B cell (primary cell): ENCODE data around the gene RAPGEF1. TPM values are rescaled to one million over a fixed set of nuclear protein-coding genes. Genes with fewer than 3 reads are reported as not detected.

Experiments
- ATAC-seq: fragments of 200-7000 bp; cut with Tn5 transposase; one replicate; pipeline ENCODE4 v1.10.0; 2021; ENCODE audit warnings: low read depth, mild to moderate bottlenecking, moderate number of reproducible peaks, moderate library complexity
- CTCF ChIA-PET: fragments of 350-600 bp; sonication (Branson Sonifier 250); formaldehyde crosslinking; loops from one replicate; lab custom pipeline; 2021; ENCODE audit warnings: antibody characterized with exemption, inconsistent platforms; lab: Charles Lee
- POLR2A ChIA-PET: fragments of 350-600 bp; sonication (Branson Sonifier 250); formaldehyde crosslinking; loops from one replicate; lab custom pipeline; 2021; ENCODE audit warnings: antibody characterized with exemption; lab: Charles Lee
- DNase-seq: peaks from one replicate; pipeline ENCODE4 v3.0.0; 2013
- H2AFZ ChIP-seq: 2 replicates; pipeline ENCODE4 v1.6.1; 2012; ENCODE audit warnings: mild to moderate bottlenecking, low read depth, low read length; ENCODE audit not compliant: insufficient read depth, poor library complexity, severe bottlenecking
- H3K27ac ChIP-seq, 2 donors: 1 replicate in 1 of 2; 2 replicates in 1 of 2; pipeline ENCODE4 v1.5.1; 2012 to 2013; ENCODE audit warnings: low read length in 2 of 2, mild to moderate bottlenecking in 2 of 2, moderate library complexity in 1 of 2
- H3K27me3 ChIP-seq, 4 experiments: fragments of 200-600 bp in 1 of 4; sonication (generic) in 1 of 4; replicated peaks in 1 of 4; 1 replicate in 2 of 4; 2 replicates in 2 of 4; pipeline versions ENCODE4 v1.6.1 to v1.7.0; 2013 to 2016; ENCODE audit warnings: low read length in 3 of 4, mild to moderate bottlenecking in 2 of 4, mixed read lengths in 1 of 4, moderate library complexity in 1 of 4; ENCODE audit not compliant: insufficient read depth in 4 of 4, control insufficient read depth in 3 of 4; ENCODE audit errors: control extremely low read depth in 1 of 4
- H3K36me3 ChIP-seq, 2 experiments: replicated peaks in 1 of 2; 1 replicate in 1 of 2; 2 replicates in 1 of 2; pipeline versions ENCODE4 v1.6.1 to v1.7.1; 2013; ENCODE audit warnings: low read length in 1 of 2; ENCODE audit not compliant: insufficient read depth in 2 of 2, control insufficient read depth in 1 of 2; ENCODE audit errors: control extremely low read depth in 1 of 2, extremely low read depth in 1 of 2
- H3K4me1 ChIP-seq, 2 donors: fragments of 200-600 bp in 1 of 2; sonication (generic) in 1 of 2; 1 replicate in 1 of 2; 2 replicates in 1 of 2; pipeline versions ENCODE4 v1.5.1 to v1.6.1; 2013 to 2017; ENCODE audit warnings: low read length in 2 of 2; ENCODE audit not compliant: control insufficient read depth in 2 of 2, insufficient read depth in 2 of 2
- H3K4me2 ChIP-seq: replicated peaks from 2 replicates; pipeline ENCODE3; 2012; ENCODE audit warnings: mild to moderate bottlenecking, low read depth, low read length; ENCODE audit not compliant: poor library complexity, severe bottlenecking
- H3K4me3 ChIP-seq, 5 experiments: fragments of 200-600 bp in 1 of 5; sonication (generic) in 1 of 5; 1 replicate in 3 of 5; 2 replicates in 2 of 5; pipeline versions ENCODE4 v1.5.1 to v1.7.0; 2011 to 2016; ENCODE audit warnings: low read length in 4 of 5, mild to moderate bottlenecking in 4 of 5, low read depth in 2 of 5, control low read depth in 1 of 5, moderate library complexity in 1 of 5; ENCODE audit not compliant: insufficient read depth in 1 of 5; ENCODE audit errors: control extremely low read depth in 1 of 5, extremely low read depth in 1 of 5
- H3K79me2 ChIP-seq: fragments of 200-600 bp; sonication (generic); one replicate; pipeline ENCODE4 v1.6.0; 2016; ENCODE audit warnings: low read length; ENCODE audit not compliant: control insufficient read depth, insufficient read depth
- H3K9ac ChIP-seq: fragments of 200-600 bp; sonication (generic); 2 replicates; pipeline ENCODE4 v1.6.1; 2017; ENCODE audit warnings: mild to moderate bottlenecking, low read length, moderate library complexity
- H3K9me3 ChIP-seq, 3 donors: one replicate each; pipeline versions ENCODE4 v1.6.1 to v1.7.1; 2013; ENCODE audit warnings: low read length in 2 of 3; ENCODE audit not compliant: control insufficient read depth in 2 of 3, insufficient read depth in 1 of 3; ENCODE audit errors: control extremely low read depth in 1 of 3
- H4K20me1 ChIP-seq: 2 replicates; pipeline ENCODE4 v1.6.0; 2012; ENCODE audit warnings: mild to moderate bottlenecking, low read length; ENCODE audit not compliant: insufficient read depth, control insufficient read depth, poor library complexity, severe bottlenecking
- H3K27ac Mint-ChIP-seq: one replicate; pipeline ENCODE4 v1.8.0; 2021; ENCODE audit warnings: mixed read lengths
- H3K27me3 Mint-ChIP-seq: one replicate; pipeline ENCODE4 v1.8.0; 2021; ENCODE audit warnings: mixed read lengths
- H3K4me1 Mint-ChIP-seq: one replicate; pipeline ENCODE4 v1.8.0; 2021; ENCODE audit warnings: mixed read lengths
- H3K4me3 Mint-ChIP-seq: one replicate; pipeline ENCODE4 v1.8.0; 2021; ENCODE audit warnings: mixed read lengths
- H3K9me3 Mint-ChIP-seq: one replicate; pipeline ENCODE4 v1.8.0; 2022; ENCODE audit warnings: mixed read lengths; ENCODE audit not compliant: insufficient read depth
- EZH2 ChIP-seq: IDR thresholded peaks from 2 replicates; pipeline ENCODE4 v1.6.1; 2012; ENCODE audit warnings: borderline replicate concordance, low read depth, mild to moderate bottlenecking, moderate library complexity, low read length; ENCODE audit not compliant: insufficient read depth, poor library complexity, severe bottlenecking
- WGBS: methylation state at CpG from one replicate; pipeline ENCODE4 v1.1.5; 2013; ENCODE audit warnings: missing lambda C conversion rate; ENCODE audit not compliant: insufficient coverage; 5-methylcytosine and 5-hydroxymethylcytosine counted together
- intact Hi-C: fragments of 100-400 bp; cut with micrococcal nuclease; formaldehyde crosslinking; loops from one replicate; pipeline ENCODE4 v1.10.0; 2022
- polyA plus RNA-seq: library from polyadenylated mRNA; depleted of rRNA; stranded (reverse); fragments of >200 nt; gene quantifications from 2 replicates; pipeline ENCODE4 v1.2.3, GENCODE V29; 2012
- total RNA-seq, 2 donors: library from RNA; stranded (reverse); fragments of 120-200 nt in 1 of 2; gene quantifications; 1 replicate in 1 of 2; 2 replicates in 1 of 2; pipeline versions ENCODE4 v1.2.3 to v1.2.4, GENCODE V29; 2013 to 2022
- TF ChIP-seq, protein P1 (sequence below): fragments of 200-600 bp; IDR thresholded peaks from one replicate; pipeline ENCODE4 v1.8.0; 2022; ENCODE audit warnings: antibody characterized with exemption, mild to moderate bottlenecking

RAPGEF1 gene
- total and polyA plus RNA-seq, 2 donors (not counting 1 experiment from before 2014, with no cell fraction given): 134 to 447 TPM

- peaks cover 100% of the 10 kb centered on the region for H3K79me2 ChIP-seq
- peak overlapping the region in 1 of 5 experiments; percentile 35 for H3K4me3 ChIP-seq
- H3K27ac Mint-ChIP-seq: peak overlapping the region; percentile 94
- no peaks in the 10 kb centered on the region for H3K9me3 ChIP-seq
- no peaks in the 10 kb centered on the region for H3K27me3 ChIP-seq
- WGBS: 89% methylated on average over 6 of the region's 13 CpGs
- no peak for TF ChIP-seq EZH2
- TF ChIP-seq, protein P1, sequence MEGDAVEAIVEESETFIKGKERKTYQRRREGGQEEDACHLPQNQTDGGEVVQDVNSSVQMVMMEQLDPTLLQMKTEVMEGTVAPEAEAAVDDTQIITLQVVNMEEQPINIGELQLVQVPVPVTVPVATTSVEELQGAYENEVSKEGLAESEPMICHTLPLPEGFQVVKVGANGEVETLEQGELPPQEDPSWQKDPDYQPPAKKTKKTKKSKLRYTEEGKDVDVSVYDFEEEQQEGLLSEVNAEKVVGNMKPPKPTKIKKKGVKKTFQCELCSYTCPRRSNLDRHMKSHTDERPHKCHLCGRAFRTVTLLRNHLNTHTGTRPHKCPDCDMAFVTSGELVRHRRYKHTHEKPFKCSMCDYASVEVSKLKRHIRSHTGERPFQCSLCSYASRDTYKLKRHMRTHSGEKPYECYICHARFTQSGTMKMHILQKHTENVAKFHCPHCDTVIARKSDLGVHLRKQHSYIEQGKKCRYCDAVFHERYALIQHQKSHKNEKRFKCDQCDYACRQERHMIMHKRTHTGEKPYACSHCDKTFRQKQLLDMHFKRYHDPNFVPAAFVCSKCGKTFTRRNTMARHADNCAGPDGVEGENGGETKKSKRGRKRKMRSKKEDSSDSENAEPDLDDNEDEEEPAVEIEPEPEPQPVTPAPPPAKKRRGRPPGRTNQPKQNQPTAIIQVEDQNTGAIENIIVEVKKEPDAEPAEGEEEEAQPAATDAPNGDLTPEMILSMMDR: no peak
- peak overlapping the region; percentile 71 to 96 for H3K27ac ChIP-seq
- H3K4me2 ChIP-seq: peak overlapping the region; percentile 66
- H3K4me1 Mint-ChIP-seq: peaks cover 95% of the 10 kb centered on the region
- ChIA-PET CTCF (interaction anchor here (0.6 kb wide), 1 partner anchor 55 kb away, joined by 3 read pairs; no protein-coding TSS in a partner anchor), POLR2A (no interaction called here)
- ATAC-seq (peak; percentile 22), DNase-seq (peak; percentile 63)
- no peaks in the 10 kb centered on the region for H3K27me3 Mint-ChIP-seq
- H3K4me3 Mint-ChIP-seq: peak overlapping the region; percentile 81
- intact Hi-C loops: no loop called here
- H2AFZ ChIP-seq: no peak overlapping the region
- peak overlapping the region; percentile 22 for H3K9ac ChIP-seq
- H3K4me1 ChIP-seq: peaks cover 98 to 100% of the 10 kb centered on the region in 2 donors
- H3K36me3 ChIP-seq: peaks cover 0 to 25% of the 10 kb centered on the region in 2 experiments
- H4K20me1 ChIP-seq: peaks cover 35% of the 10 kb centered on the region
- H3K9me3 Mint-ChIP-seq: no peaks in the 10 kb centered on the region
Observed at GRCh38 chr9:131670247-131671132, 69.4 kb downstream of the RAPGEF1 start.
